Adrenal gland (tissue), 5 donors: ENCODE measurements around the gene DENND1C.
"Not testable (repeated sequence)": the region's sequence is repeated elsewhere in the genome, so short reads cannot be mapped to it uniquely, and the experiment has no call there.

Experiments used
- POLR2A ChIP-seq, 2 donors: fragments of 450-650 bp; IDR thresholded peaks; one replicate each; pipeline ENCODE4 v1.6.1; 2017; ENCODE audit warnings: antibody characterized with exemption in 2 of 2, mild to moderate bottlenecking in 2 of 2, moderate library complexity in 1 of 2
- TF ChIP-seq, protein P1 (sequence below), 6 experiments: fragments of 450-650 bp in 4 of 6; fragments of 200-600 bp in 2 of 6; sonication (generic) in 1 of 6; IDR thresholded peaks; 1 replicate in 5 of 6; 2 replicates in 1 of 6; pipeline versions ENCODE4 v1.5.1 to v1.8.0; 2016 to 2021; ENCODE audit warnings: antibody characterized with exemption in 6 of 6, mild to moderate bottlenecking in 2 of 6, moderate library complexity in 1 of 6
- donor health status: DM: no; HTN: no; CAD: no.

DNA sequence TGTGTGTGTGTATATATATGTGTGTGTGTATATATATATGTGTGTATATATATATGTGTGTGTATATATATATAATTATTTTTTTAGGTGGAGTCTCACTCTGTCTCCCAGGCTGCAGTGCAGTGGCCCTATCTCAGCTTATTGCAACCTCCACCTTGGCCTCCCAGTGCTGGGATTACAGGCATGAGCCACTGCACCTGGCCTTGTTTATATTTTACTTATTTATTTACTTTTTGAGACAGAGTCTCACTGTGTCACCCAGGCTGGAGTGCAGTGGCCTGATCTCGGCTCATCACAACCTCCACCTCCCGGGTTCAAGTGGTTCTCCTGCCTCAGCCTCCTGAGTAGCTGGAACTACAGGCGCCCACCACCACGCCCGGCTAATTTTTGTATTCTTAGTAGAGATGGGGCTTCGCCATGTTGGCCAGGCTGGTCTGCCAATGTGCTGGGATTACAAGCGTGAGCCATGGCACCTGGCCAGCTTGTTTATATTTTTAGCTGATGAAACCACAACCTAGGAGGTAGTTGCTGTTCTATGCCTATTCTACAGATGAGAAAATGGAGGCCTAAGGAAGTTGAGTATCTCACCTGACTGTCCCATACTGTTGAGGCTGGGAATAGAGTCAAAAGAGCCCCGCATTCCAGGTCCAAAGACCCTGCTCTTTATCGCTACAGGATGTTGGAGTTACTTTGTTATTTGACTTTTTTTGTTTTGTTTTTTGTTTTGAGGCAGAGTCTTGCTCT is 26.6 kb upstream of the DENND1C start:
- TF ChIP-seq, protein P1, sequence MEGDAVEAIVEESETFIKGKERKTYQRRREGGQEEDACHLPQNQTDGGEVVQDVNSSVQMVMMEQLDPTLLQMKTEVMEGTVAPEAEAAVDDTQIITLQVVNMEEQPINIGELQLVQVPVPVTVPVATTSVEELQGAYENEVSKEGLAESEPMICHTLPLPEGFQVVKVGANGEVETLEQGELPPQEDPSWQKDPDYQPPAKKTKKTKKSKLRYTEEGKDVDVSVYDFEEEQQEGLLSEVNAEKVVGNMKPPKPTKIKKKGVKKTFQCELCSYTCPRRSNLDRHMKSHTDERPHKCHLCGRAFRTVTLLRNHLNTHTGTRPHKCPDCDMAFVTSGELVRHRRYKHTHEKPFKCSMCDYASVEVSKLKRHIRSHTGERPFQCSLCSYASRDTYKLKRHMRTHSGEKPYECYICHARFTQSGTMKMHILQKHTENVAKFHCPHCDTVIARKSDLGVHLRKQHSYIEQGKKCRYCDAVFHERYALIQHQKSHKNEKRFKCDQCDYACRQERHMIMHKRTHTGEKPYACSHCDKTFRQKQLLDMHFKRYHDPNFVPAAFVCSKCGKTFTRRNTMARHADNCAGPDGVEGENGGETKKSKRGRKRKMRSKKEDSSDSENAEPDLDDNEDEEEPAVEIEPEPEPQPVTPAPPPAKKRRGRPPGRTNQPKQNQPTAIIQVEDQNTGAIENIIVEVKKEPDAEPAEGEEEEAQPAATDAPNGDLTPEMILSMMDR (IDR thresholded peaks at IDR 0.05): not testable (repeated sequence)
- not testable (repeated sequence) for TF ChIP-seq POLR2A (IDR thresholded peaks at IDR 0.05)
